HCT116 (cell line): ENCODE results near the gene KSR1. TPM values are rescaled to one million over a fixed set of nuclear protein-coding genes. Genes with fewer than 3 reads are reported as not detected.

Experiments
- ATAC-seq: fragments of 200-7000 bp; cut with Tn5 transposase; 2 replicates; pipeline ENCODE4 v1.9.1; 2020; ENCODE audit warnings: mild to moderate bottlenecking, moderate library complexity
- BruUV-seq: library from RNA; stranded (reverse); fragments of 400-500 nt; replicated peaks from 2 replicates; lab custom pipeline; 2021; lab: Mats Ljungman, UMichigan
- CTCF ChIA-PET: fragments of 300-600 bp; sonication (Branson Sonifier 250); formaldehyde crosslinking; loops from one replicate; lab custom pipeline; 2021; ENCODE audit warnings: antibody characterized with exemption; lab: Charles Lee
- POLR2A ChIA-PET: fragments of 300-600, 350-600 bp; sonication (Branson Sonifier 250); formaldehyde crosslinking; loops from one replicate; lab custom pipeline; 2021; ENCODE audit warnings: antibody characterized with exemption; lab: Charles Lee
- RAD21 ChIA-PET, 2 experiments: fragments of 300-600 bp; sonication (Branson Sonifier 250); formaldehyde crosslinking; loops; one replicate each; lab custom pipeline; 2023; ENCODE audit warnings: low total read pairs in 2 of 2; ENCODE audit not compliant: uncharacterized antibody in 2 of 2, unreplicated experiment in 2 of 2, low non-redundant PET in 1 of 2; lab: Charles Lee
- DNase-seq: peaks from one replicate; pipeline ENCODE4 v3.0.0-alpha.2; 2010; ENCODE audit warnings: low read depth, low spot score
- H2AFZ ChIP-seq: fragments of 200-600 bp; shearing (Covaris generic), sonication (generic); 2 replicates; pipeline ENCODE4 v1.6.1; 2017; ENCODE audit warnings: low read depth, mixed run types, mixed read lengths, antibody characterized with exemption, low read length; ENCODE audit not compliant: poor library complexity, severe bottlenecking
- H3K27ac ChIP-seq: 2 replicates; pipeline ENCODE4 v1.5.1; 2012; ENCODE audit warnings: low read depth, low read length
- H3K27me3 ChIP-seq: fragments of 200-600 bp; sonication (generic); 2 replicates; pipeline ENCODE4 v1.6.1; 2016; ENCODE audit warnings: mixed run types, low read length, mixed read lengths; ENCODE audit not compliant: insufficient read depth
- H3K36me3 ChIP-seq, 2 experiments: fragments of 200-500 bp in 1 of 2; fragments of 200-600 bp in 1 of 2; sonication (Bioruptor generic) in 1 of 2; sonication (generic) in 1 of 2; 2 replicates each; pipeline versions ENCODE4 v1.5.1 to v1.6.1; 2014 to 2016; ENCODE audit warnings: low read length in 2 of 2, inconsistent platforms in 1 of 2, mixed read lengths in 1 of 2, mixed run types in 1 of 2; ENCODE audit not compliant: insufficient read depth in 2 of 2, control insufficient read depth in 1 of 2
- H3K4me1 ChIP-seq, 2 experiments: fragments of 200-600 bp in 1 of 2; sonication (generic) in 1 of 2; 2 replicates each; pipeline versions ENCODE4 v1.5.1 to v1.6.1; 2012 to 2017; ENCODE audit warnings: low read length in 2 of 2, inconsistent platforms in 1 of 2, mild to moderate bottlenecking in 1 of 2, mixed read lengths in 1 of 2, mixed run types in 1 of 2, moderate library complexity in 1 of 2; ENCODE audit not compliant: insufficient read depth in 2 of 2, control insufficient read depth in 1 of 2
- H3K4me2 ChIP-seq: fragments of 200-600 bp; sonication (generic); 2 replicates; pipeline ENCODE4 v1.6.1; 2017; ENCODE audit warnings: mixed run types, low read length, mixed read lengths
- H3K4me3 ChIP-seq, 2 experiments: fragments of 200-600 bp in 1 of 2; sonication (generic) in 1 of 2; replicated peaks in 1 of 2; 2 replicates each; pipeline ENCODE4 v1.5.1; 2011 to 2016; ENCODE audit warnings: low read length in 2 of 2, control low read depth in 1 of 2, low read depth in 1 of 2, mild to moderate bottlenecking in 1 of 2, mixed read lengths in 1 of 2, mixed run types in 1 of 2
- H3K79me2 ChIP-seq: fragments of 200-600 bp; sonication (generic); 2 replicates; pipeline ENCODE4 v1.6.1; 2017; ENCODE audit warnings: mild to moderate bottlenecking, mixed run types, low read length, moderate library complexity, mixed read lengths; ENCODE audit not compliant: insufficient read depth
- H3K9ac ChIP-seq: fragments of 200-600 bp; sonication (generic); 2 replicates; pipeline ENCODE4 v1.6.1; 2016; ENCODE audit warnings: low read length, mixed read lengths
- H3K9me2 ChIP-seq: fragments of 200-600 bp; sonication (generic), shearing (Covaris generic); 2 replicates; pipeline ENCODE4 v1.6.1; 2017; ENCODE audit warnings: mixed run types, mild to moderate bottlenecking, moderate library complexity; ENCODE audit not compliant: insufficient read depth
- H3K9me3 ChIP-seq, 2 experiments: fragments of 200-500 bp in 1 of 2; fragments of 200-600 bp in 1 of 2; sonication (Bioruptor generic) in 1 of 2; sonication (generic) in 1 of 2; 2 replicates each; pipeline ENCODE4 v1.6.1; 2014 to 2017; ENCODE audit warnings: low read length in 2 of 2, mixed read lengths in 2 of 2, inconsistent platforms in 1 of 2, low read depth in 1 of 2, mild to moderate bottlenecking in 1 of 2, mixed run types in 1 of 2, moderate library complexity in 1 of 2; ENCODE audit not compliant: control insufficient read depth in 1 of 2, insufficient read depth in 1 of 2
- H4K20me1 ChIP-seq: fragments of 200-600 bp; sonication (generic), shearing (Covaris generic); 2 replicates; pipeline ENCODE4 v1.6.1; 2017; ENCODE audit warnings: mixed run types, mild to moderate bottlenecking, moderate library complexity; ENCODE audit not compliant: insufficient read depth
- EZH2 ChIP-seq: fragments of 200-600 bp; sonication (generic); IDR thresholded peaks from 2 replicates; pipeline ENCODE4 v1.6.1; 2017; ENCODE audit warnings: antibody characterized with exemption, mixed run types
- FOSL1 ChIP-seq: IDR thresholded peaks from 2 replicates; pipeline ENCODE4 v1.6.1; 2012; ENCODE audit warnings: low read depth
- SIN3A ChIP-seq: IDR thresholded peaks from 2 replicates; pipeline ENCODE4 v1.6.1; 2012; ENCODE audit warnings: low read depth
- SRF ChIP-seq: IDR thresholded peaks from 2 replicates; pipeline ENCODE4 v1.6.1; 2012; ENCODE audit warnings: low read depth
- TCF7L2 ChIP-seq: IDR thresholded peaks from 2 replicates; pipeline ENCODE4 v1.7.0; 2011; ENCODE audit warnings: borderline replicate concordance, inconsistent platforms; ENCODE audit not compliant: insufficient read depth, insufficient read length; ENCODE audit errors: extremely low read depth
- YY1 ChIP-seq: IDR thresholded peaks from 2 replicates; pipeline ENCODE4 v1.6.1; 2011; ENCODE audit warnings: low read length, low read depth, moderate library complexity, mild to moderate bottlenecking; ENCODE audit not compliant: insufficient replicate concordance; ENCODE audit errors: extremely low read depth
- ZFX ChIP-seq: fragments of 450-650 bp; IDR thresholded peaks from 2 replicates; pipeline ENCODE4 v1.6.1; 2017
- ZNF274 ChIP-seq: fragments of 200-500 bp; sonication (Bioruptor generic); IDR thresholded peaks from 2 replicates; pipeline ENCODE4 v1.6.1; 2014; ENCODE audit warnings: mild to moderate bottlenecking, low read depth, low read length, inconsistent platforms
- intact Hi-C: fragments of 100-400 bp; cut with micrococcal nuclease; formaldehyde crosslinking; loops from 2 replicates; pipeline ENCODE4 v1.10.0; 2022
- total RNA-seq: library from RNA; stranded (reverse); gene quantifications from one replicate; pipeline ENCODE4 v1.2.1, GENCODE V29; 2021; ENCODE audit not compliant: unreplicated experiment
- TF ChIP-seq, protein P1 (sequence below): IDR thresholded peaks from 2 replicates; pipeline ENCODE4 v1.6.1; 2012; ENCODE audit warnings: low read depth
- TF ChIP-seq, protein P2 (sequence below): IDR thresholded peaks from 2 replicates; pipeline ENCODE4 v1.6.1; 2012
- TF ChIP-seq, protein P3 (sequence below), 3 experiments: fragments of 200-600 bp in 1 of 3; sonication (generic) in 1 of 3; IDR thresholded peaks in 2 of 3; conservative IDR thresholded peaks in 1 of 3; 2 replicates each; pipeline ENCODE4 v1.5.1; 2012 to 2017; ENCODE audit warnings: low read depth in 2 of 3, low read length in 2 of 3, antibody characterized with exemption in 1 of 3, borderline replicate concordance in 1 of 3, control low read depth in 1 of 3, mild to moderate bottlenecking in 1 of 3, mixed read lengths in 1 of 3, mixed run types in 1 of 3, moderate library complexity in 1 of 3; ENCODE audit not compliant: insufficient read depth in 1 of 3

Gene KSR1
- total RNA-seq, 1 experiment from 2014 or later = 16.5 TPM

DNA sequence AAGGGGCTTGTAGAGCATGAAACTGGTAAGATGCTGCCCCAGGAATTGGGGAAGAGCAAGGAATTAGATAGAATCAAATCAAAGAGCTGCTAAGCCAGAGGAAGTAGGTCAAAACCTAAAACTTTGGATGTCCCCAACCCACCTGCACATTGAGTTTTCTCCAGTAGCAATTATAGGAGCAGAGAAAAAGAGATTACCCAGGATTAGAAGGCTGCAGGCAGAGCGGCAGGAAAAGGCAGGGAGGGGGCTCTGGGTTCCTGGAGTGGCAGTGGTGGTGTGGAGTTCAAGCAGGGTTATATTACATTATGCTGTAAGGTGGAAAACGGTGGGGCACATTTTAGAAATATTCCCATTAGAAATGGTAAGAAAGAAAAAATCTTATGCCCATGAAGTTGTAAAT lies 68.3 kb downstream of the KSR1 start:
- ATAC-seq = no peak
- Histone ChIP-seq H3K4me1 (peaks cover 25 to 31% of the 10 kb centered on the region in 2 experiments), H3K9me2 (no peaks in the 10 kb centered on the region), H2AFZ (no peak overlapping the region), H3K79me2 (no peaks in the 10 kb centered on the region), H4K20me1 (no peaks in the 10 kb centered on the region; the same call in 1 of the 2 replicates), H3K27me3 (no peaks in the 10 kb centered on the region), H3K9ac (no peak overlapping the region), H3K9me3 (no peaks in the 10 kb centered on the region), H3K27ac (no peak overlapping the region), H3K36me3 (no peaks in the 10 kb centered on the region), H3K4me3 (no peak overlapping the region), H3K4me2 (no peak overlapping the region)
- intact Hi-C loops = no loop called here
- ChIA-PET CTCF (no interaction called here), RAD21 (no interaction called here), POLR2A (no interaction called here)
- TF ChIP-seq FOSL1 (no peak), SRF (no peak), ZNF274 (no peak), SIN3A (no peak), YY1 (no peak), TCF7L2 (no peak), EZH2 (no peak), ZFX (no peak)
- TF ChIP-seq, protein P1, sequence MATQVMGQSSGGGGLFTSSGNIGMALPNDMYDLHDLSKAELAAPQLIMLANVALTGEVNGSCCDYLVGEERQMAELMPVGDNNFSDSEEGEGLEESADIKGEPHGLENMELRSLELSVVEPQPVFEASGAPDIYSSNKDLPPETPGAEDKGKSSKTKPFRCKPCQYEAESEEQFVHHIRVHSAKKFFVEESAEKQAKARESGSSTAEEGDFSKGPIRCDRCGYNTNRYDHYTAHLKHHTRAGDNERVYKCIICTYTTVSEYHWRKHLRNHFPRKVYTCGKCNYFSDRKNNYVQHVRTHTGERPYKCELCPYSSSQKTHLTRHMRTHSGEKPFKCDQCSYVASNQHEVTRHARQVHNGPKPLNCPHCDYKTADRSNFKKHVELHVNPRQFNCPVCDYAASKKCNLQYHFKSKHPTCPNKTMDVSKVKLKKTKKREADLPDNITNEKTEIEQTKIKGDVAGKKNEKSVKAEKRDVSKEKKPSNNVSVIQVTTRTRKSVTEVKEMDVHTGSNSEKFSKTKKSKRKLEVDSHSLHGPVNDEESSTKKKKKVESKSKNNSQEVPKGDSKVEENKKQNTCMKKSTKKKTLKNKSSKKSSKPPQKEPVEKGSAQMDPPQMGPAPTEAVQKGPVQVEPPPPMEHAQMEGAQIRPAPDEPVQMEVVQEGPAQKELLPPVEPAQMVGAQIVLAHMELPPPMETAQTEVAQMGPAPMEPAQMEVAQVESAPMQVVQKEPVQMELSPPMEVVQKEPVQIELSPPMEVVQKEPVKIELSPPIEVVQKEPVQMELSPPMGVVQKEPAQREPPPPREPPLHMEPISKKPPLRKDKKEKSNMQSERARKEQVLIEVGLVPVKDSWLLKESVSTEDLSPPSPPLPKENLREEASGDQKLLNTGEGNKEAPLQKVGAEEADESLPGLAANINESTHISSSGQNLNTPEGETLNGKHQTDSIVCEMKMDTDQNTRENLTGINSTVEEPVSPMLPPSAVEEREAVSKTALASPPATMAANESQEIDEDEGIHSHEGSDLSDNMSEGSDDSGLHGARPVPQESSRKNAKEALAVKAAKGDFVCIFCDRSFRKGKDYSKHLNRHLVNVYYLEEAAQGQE = no peak
- TF ChIP-seq, protein P2, sequence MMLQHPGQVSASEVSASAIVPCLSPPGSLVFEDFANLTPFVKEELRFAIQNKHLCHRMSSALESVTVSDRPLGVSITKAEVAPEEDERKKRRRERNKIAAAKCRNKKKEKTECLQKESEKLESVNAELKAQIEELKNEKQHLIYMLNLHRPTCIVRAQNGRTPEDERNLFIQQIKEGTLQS = no peak
- TF ChIP-seq, protein P3, sequence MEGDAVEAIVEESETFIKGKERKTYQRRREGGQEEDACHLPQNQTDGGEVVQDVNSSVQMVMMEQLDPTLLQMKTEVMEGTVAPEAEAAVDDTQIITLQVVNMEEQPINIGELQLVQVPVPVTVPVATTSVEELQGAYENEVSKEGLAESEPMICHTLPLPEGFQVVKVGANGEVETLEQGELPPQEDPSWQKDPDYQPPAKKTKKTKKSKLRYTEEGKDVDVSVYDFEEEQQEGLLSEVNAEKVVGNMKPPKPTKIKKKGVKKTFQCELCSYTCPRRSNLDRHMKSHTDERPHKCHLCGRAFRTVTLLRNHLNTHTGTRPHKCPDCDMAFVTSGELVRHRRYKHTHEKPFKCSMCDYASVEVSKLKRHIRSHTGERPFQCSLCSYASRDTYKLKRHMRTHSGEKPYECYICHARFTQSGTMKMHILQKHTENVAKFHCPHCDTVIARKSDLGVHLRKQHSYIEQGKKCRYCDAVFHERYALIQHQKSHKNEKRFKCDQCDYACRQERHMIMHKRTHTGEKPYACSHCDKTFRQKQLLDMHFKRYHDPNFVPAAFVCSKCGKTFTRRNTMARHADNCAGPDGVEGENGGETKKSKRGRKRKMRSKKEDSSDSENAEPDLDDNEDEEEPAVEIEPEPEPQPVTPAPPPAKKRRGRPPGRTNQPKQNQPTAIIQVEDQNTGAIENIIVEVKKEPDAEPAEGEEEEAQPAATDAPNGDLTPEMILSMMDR (IDR thresholded peaks at IDR 0.05 in 2 of 3, conservative IDR thresholded peaks at IDR 0.05 in 1 of 3; ENCODE audit: borderline replicate concordance in 1 of 3, insufficient read depth in 1 of 3, low read depth in 2 of 3, low read length in 2 of 3) = no peak
- BruUV-seq = no TSS peak
- no peak for DNase-seq
